ENCODE measurements around the gene DTD1. TPM values are rescaled to one million over a fixed set of nuclear protein-coding genes. Genes with fewer than 3 reads are reported as not detected.

DTD1 gene
- 38.7 TPM for polyA plus RNA-seq (2013, experiment 1 of 2; ENCODE audit: insufficient read length)
- polyA plus RNA-seq (2013, experiment 2 of 2; ENCODE audit: insufficient read length), result 27.0 TPM

GRCh38 chr20:18587665-18588573, at the start of gene DTD1:
Gene DTD1 (plus strand): TSS chr20:18588054. CDS start chr20:18588073, 19 bp downstream.
- peak; percentile 83 for DNase-seq

- peak; percentile 9 for DNase-seq
Measured at GRCh38 chr20:18541741-18542140, 46.1 kb upstream of the DTD1 start.

- no peak for DNase-seq
Measured at GRCh38 chr20:18543216-18543615, 44.6 kb upstream of the DTD1 start.

- no peak for DNase-seq
Measured at GRCh38 chr20:18543932-18544331, 43.9 kb upstream of the DTD1 start.

- DNase-seq, result no peak
Measured at GRCh38 chr20:18545566-18545965, 42.3 kb upstream of the DTD1 start.

- no peak for DNase-seq
Measured at GRCh38 chr20:18548465-18548864, 39.4 kb upstream of the DTD1 start.

- DNase-seq, result no peak
Measured at GRCh38 chr20:18553746-18554145, 34.1 kb upstream of the DTD1 start.

- peak; percentile 91 for DNase-seq
Measured at GRCh38 chr20:18566892-18567738, 20.7 kb upstream of the DTD1 start, which contains the start of gene SMIM26. Gene SMIM26 (plus strand): TSS chr20:18567432. CDS start chr20:18567479, 47 bp downstream.

GRCh38 chr20:18567739-18568091, 20.1 kb upstream of the DTD1 start:
- DNase-seq, result no peak

- no peak for DNase-seq
Measured at GRCh38 chr20:18571009-18571408, 16.8 kb upstream of the DTD1 start.

GRCh38 chr20:18571578-18571977, 16.3 kb upstream of the DTD1 start:
- no peak for DNase-seq

- DNase-seq, result no peak
Measured at GRCh38 chr20:18577942-18578341, 9.9 kb upstream of the DTD1 start.

- DNase-seq, result no peak
Measured at GRCh38 chr20:18578581-18578980, 9.3 kb upstream of the DTD1 start.

GRCh38 chr20:18580012-18580411, 7.8 kb upstream of the DTD1 start:
- DNase-seq, result no peak

- peak; percentile 62 for DNase-seq
Measured at GRCh38 chr20:18585134-18585533, 2.7 kb upstream of the DTD1 start.

- no peak for DNase-seq
Measured at GRCh38 chr20:18588574-18588933, 700 bp downstream of the DTD1 start.

- no peak for DNase-seq
Measured at GRCh38 chr20:18589941-18590674, 2.3 kb downstream of the DTD1 start.

- DNase-seq, result no peak
Measured at GRCh38 chr20:18596270-18596669, 8.4 kb downstream of the DTD1 start.

GRCh38 chr20:18609741-18610140, 21.9 kb downstream of the DTD1 start:
- DNase-seq, result no peak

GRCh38 chr20:18611492-18611891, 23.6 kb downstream of the DTD1 start:
- DNase-seq, result no peak

GRCh38 chr20:18613553-18613952, 25.7 kb downstream of the DTD1 start:
- DNase-seq, result peak; percentile 21

- no peak for DNase-seq
Measured at GRCh38 chr20:18614244-18614643, 26.4 kb downstream of the DTD1 start.
